NT2/D1 (cell line): ENCODE data around the gene PCDHGB1.

ENCODE experiments used
- SUZ12 ChIP-seq: IDR thresholded peaks from 2 replicates; pipeline ENCODE4 v1.6.1; 2011; ENCODE audit not compliant: insufficient read length, insufficient read depth; ENCODE audit errors: extremely low read depth
- YY1 ChIP-seq: IDR thresholded peaks from 2 replicates; pipeline ENCODE4 v1.6.1; 2011; ENCODE audit not compliant: insufficient read length, insufficient read depth
- ZNF274 ChIP-seq: IDR thresholded peaks from 2 replicates; pipeline ENCODE4 v1.6.1; 2011; ENCODE audit warnings: mild to moderate bottlenecking, low read depth, low read length

GRCh38 chr5:141319202-141319601, 30.7 kb upstream of the PCDHGB1 start:
- TF ChIP-seq YY1 = no peak
- TF ChIP-seq SUZ12 = no peak
- no peak for TF ChIP-seq ZNF274
